HepG2 (cell line): Measurements from ENCODE around the gene RASL10A. TPM values are rescaled to one million over a fixed set of nuclear protein-coding genes. Genes with fewer than 3 reads are reported as not detected.

Experiments used
- ATAC-seq: fragments of 200-7000 bp; cut with Tn5 transposase; 3 replicates; pipeline ENCODE4 v1.9.1; 2020; ENCODE audit warnings: mild to moderate bottlenecking, moderate library complexity
- BruUV-seq: library from RNA; stranded (reverse); fragments of 400-500 nt; replicated peaks from 2 replicates; lab custom pipeline; 2021; lab: Mats Ljungman, UMichigan
- CTCF ChIA-PET: fragments of 300-600 bp; formaldehyde crosslinking; extraction: SDS; loops from one replicate; lab custom pipeline; 2021; ENCODE audit warnings: low total read pairs, inconsistent platforms, low intra/inter-chr PET ratio; lab: Yijun Ruan, JAX
- POLR2A ChIA-PET: fragments of 350-600 bp; sonication (Branson Sonifier 250); formaldehyde crosslinking; loops from one replicate; lab custom pipeline; 2020; ENCODE audit warnings: antibody characterized with exemption, inconsistent platforms; lab: Yijun Ruan, JAX
- DNase-seq: peaks from one replicate; pipeline ENCODE4 v3.0.0-alpha.2; 2015; ENCODE audit warnings: low spot score
- FAIRE-seq: peaks from 3 replicates; lab custom pipeline; 2011; peaks lifted over from hg19 to GRCh38; lab: Jason Lieb, UNC
- H2AFZ ChIP-seq: one replicate; pipeline ENCODE4 v1.6.1; 2011; ENCODE audit warnings: low read length, inconsistent platforms
- H3K27ac ChIP-seq: fragments of 300-600 bp; 3 replicates; pipeline ENCODE4 v1.8.0; 2011; ENCODE audit warnings: mixed run types, mild to moderate bottlenecking, mixed read lengths, low read length, inconsistent platforms; ENCODE audit not compliant: insufficient read depth; ENCODE audit errors: extremely low read length
- H3K27me3 ChIP-seq, 2 experiments: fragments of 200-600 bp in 1 of 2; 2 replicates in 1 of 2; 3 replicates in 1 of 2; pipeline versions ENCODE4 v1.6.0 to v1.8.0; 2011; ENCODE audit warnings: low read length in 2 of 2, mild to moderate bottlenecking in 2 of 2, moderate library complexity in 2 of 2, inconsistent platforms in 1 of 2; ENCODE audit not compliant: insufficient read depth in 2 of 2, control insufficient read depth in 1 of 2
- H3K36me3 ChIP-seq, 2 experiments: fragments of 200-600 bp in 1 of 2; replicated peaks in 1 of 2; 2 replicates in 1 of 2; 3 replicates in 1 of 2; pipeline versions ENCODE4 v1.5.1 to v1.8.0; 2011; ENCODE audit warnings: low read length in 2 of 2, inconsistent platforms in 1 of 2; ENCODE audit not compliant: insufficient read depth in 2 of 2, control insufficient read depth in 1 of 2
- H3K4me1 ChIP-seq: 2 replicates; pipeline ENCODE4 v1.5.1; 2012; ENCODE audit warnings: low read length, inconsistent platforms; ENCODE audit not compliant: insufficient read depth
- H3K4me2 ChIP-seq: 2 replicates; pipeline ENCODE4 v1.6.0; 2011; ENCODE audit warnings: low read depth, low read length, inconsistent platforms
- H3K4me3 ChIP-seq, 3 experiments: fragments of 200-600 bp in 1 of 3; sonication (generic), shearing (Covaris generic) in 1 of 3; replicated peaks in 1 of 3; 2 replicates each; pipeline ENCODE4 v1.5.1; 2011 to 2016; ENCODE audit warnings: low read length in 3 of 3, inconsistent platforms in 2 of 3, low read depth in 2 of 3, mild to moderate bottlenecking in 2 of 3, control low read depth in 1 of 3, mixed read lengths in 1 of 3; ENCODE audit not compliant: insufficient read depth in 1 of 3
- H3K79me2 ChIP-seq: one replicate; pipeline ENCODE4 v1.6.1; 2011; ENCODE audit warnings: low read length, inconsistent platforms; ENCODE audit not compliant: insufficient read depth
- H3K9ac ChIP-seq: 2 replicates; pipeline ENCODE4 v1.6.0; 2011; ENCODE audit warnings: mild to moderate bottlenecking, low read depth, low read length, inconsistent platforms; ENCODE audit not compliant: insufficient read depth
- H3K9me3 ChIP-seq: 2 replicates; pipeline ENCODE4 v1.5.1; 2012; ENCODE audit warnings: mild to moderate bottlenecking, low read length
- H4K20me1 ChIP-seq: 2 replicates; pipeline ENCODE4 v1.6.0; 2011; ENCODE audit warnings: inconsistent platforms, mild to moderate bottlenecking, low read length, moderate library complexity; ENCODE audit not compliant: insufficient read depth
- NFRKB ChIP-seq: fragments of 450-650 bp; IDR thresholded peaks from 2 replicates; pipeline ENCODE4 v1.6.1; 2017
- PLRG1 ChIP-seq: fragments of 450-650 bp; conservative IDR thresholded peaks from 2 replicates; pipeline ENCODE4 v1.6.1; 2016
- SNAPC4 ChIP-seq: sonication (generic); formaldehyde crosslinking; IDR thresholded peaks from 2 replicates; pipeline ENCODE4 v1.4.0; 2020; ENCODE audit warnings: mild to moderate bottlenecking, missing genetic modification reagents
- WGBS: methylation state at CpG from one replicate; pipeline ENCODE4 v1.1.6; 2017; ENCODE audit warnings: low lambda C conversion rate; 5-methylcytosine and 5-hydroxymethylcytosine counted together
- in situ Hi-C: cut with HindIII; loops from 2 replicates; pipeline ENCODE4 v1.10.0; 2017; ENCODE audit warnings: low pct_unique_long_range_greater_than_20kb; ENCODE audit not compliant: extremely low pct_ligation_motif_present
- intact Hi-C: fragments of 100-400 bp; cut with micrococcal nuclease; formaldehyde crosslinking; loops from one replicate; pipeline ENCODE4 v1.10.0; 2022; ENCODE audit not compliant: unreplicated experiment
- polyA plus RNA-seq, 8 experiments: library from polyadenylated mRNA; depleted of rRNA in 3 of 8; stranded (reverse) in 7 of 8; unstranded in 1 of 8; fragments of >200 nt; fragmentation: Illumina TruSeq in 4 of 8; extraction: Trizol in 4 of 8; gene quantifications; 2 replicates each; pipeline versions ENCODE4 v1.2.1 to v1.2.3, GENCODE V29; 2011 to 2016; ENCODE audit warnings: low read depth in 4 of 8, missing spikeins in 1 of 8, mixed read lengths in 1 of 8; ENCODE audit not compliant: insufficient read depth in 1 of 8
- total RNA-seq, 5 experiments: library from RNA; depleted of rRNA; stranded (reverse); fragments of >200 nt; fragmentation: Illumina TruSeq; extraction: Trizol; gene quantifications; 2 replicates each; pipeline ENCODE4 v1.2.3, GENCODE V29; 2016; ENCODE audit warnings: low read depth in 1 of 5
- TF ChIP-seq, protein P1 (sequence below): sonication (generic); formaldehyde crosslinking; IDR thresholded peaks from 2 replicates; pipeline ENCODE4 v1.5.0; 2020; ENCODE audit warnings: missing genetic modification reagents, mild to moderate bottlenecking, borderline replicate concordance

RASL10A gene
- total and polyA plus RNA-seq, 2 of the 13 experiments (the other 11 are each of a cell fraction or from before 2014, with no cell fraction given): 0.05 to 0.22 TPM

GRCh38 chr22:29284196-29284595 lies 31.3 kb downstream of the RASL10A start (continued):
- TF ChIP-seq SNAPC4 (CRISPR knock-in tag): no peak
- TF ChIP-seq, protein P1, sequence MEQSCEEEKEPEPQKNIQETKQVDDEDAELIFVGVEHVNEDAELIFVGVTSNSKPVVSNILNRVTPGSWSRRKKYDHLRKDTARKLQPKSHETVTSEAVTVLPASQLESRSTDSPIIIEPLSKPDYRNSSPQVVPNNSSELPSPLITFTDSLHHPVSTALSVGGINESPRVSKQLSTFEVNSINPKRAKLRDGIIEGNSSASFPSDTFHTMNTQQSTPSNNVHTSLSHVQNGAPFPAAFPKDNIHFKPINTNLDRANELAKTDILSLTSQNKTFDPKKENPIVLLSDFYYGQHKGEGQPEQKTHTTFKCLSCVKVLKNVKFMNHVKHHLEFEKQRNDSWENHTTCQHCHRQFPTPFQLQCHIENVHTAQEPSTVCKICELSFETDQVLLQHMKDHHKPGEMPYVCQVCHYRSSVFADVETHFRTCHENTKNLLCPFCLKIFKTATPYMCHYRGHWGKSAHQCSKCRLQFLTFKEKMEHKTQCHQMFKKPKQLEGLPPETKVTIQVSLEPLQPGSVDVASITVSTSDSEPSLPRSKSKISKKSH (CRISPR knock-in tag): no peak
- TF ChIP-seq, all 625 proteins: peak for 0

DNA sequence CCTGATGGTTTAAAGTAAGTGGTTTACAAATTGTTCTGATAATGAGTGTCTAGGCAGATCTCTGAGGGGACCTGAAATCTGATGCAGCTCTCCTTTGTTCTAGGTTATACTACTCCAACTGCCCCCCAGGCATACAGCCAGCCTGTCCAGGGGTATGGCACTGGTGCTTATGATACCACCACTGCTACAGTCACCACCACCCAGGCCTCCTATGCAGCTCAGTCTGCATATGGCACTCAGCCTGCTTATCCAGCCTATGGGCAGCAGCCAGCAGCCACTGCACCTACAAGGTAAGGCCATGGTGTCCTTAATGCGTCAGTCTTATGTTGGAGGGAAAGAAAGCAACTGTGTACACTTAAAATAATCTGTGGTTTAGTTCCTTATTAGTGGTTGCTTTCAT lies 37.6 kb downstream of the RASL10A start:
- Histone ChIP-seq H3K36me3 (peaks cover 31 to 77% of the 10 kb centered on the region in 2 experiments), H3K27me3 (no peaks in the 10 kb centered on the region), H2AFZ (no peak overlapping the region), H3K4me2 (no peak overlapping the region), H3K4me3 (no peak overlapping the region), H3K27ac (no peak overlapping the region), H3K9me3 (no peaks in the 10 kb centered on the region), H3K4me1 (peaks cover 41% of the 10 kb centered on the region), H3K79me2 (peaks cover 79% of the 10 kb centered on the region), H3K9ac (no peak overlapping the region), H4K20me1 (peaks cover 56% of the 10 kb centered on the region)
- ChIA-PET POLR2A (interaction anchor here (1.7 kb wide), 1 partner anchor 9 kb away, joined by 4 read pairs; the partner anchor contains the start of gene EWSR1), CTCF (no interaction called here)
- TF ChIP-seq NFRKB (no peak), PLRG1 (no peak)
- ATAC-seq (peak; percentile 9; the same call in 1 of the 3 replicates), FAIRE-seq (no peak), DNase-seq (no peak)
- no TSS peak for BruUV-seq
- in situ Hi-C loops (no loop called here), intact Hi-C loops (no loop called here)
- 100% methylated on average over 1 of the region's 1 CpG for WGBS
